Activated naive CD4-positive, alpha-beta T cell treated with anti-CD3 and anti-CD28 coated beads, Interleukin-2, amount 10 ng/mL, durations not matched to agents 7 days and 5 days (primary cell): ENCODE data around the gene CAB39.

Experiments used
- CTCF ChIA-PET: fragments of 350-600 bp; sonication (Branson Sonifier 250); formaldehyde crosslinking; loops from one replicate; lab custom pipeline; 2021; ENCODE audit warnings: antibody characterized with exemption; lab: Charles Lee
- DNase-seq: peaks from one replicate; pipeline ENCODE4 v3.0.0-alpha.2; 2020
- H3K27ac Mint-ChIP-seq: one replicate; pipeline ENCODE4 v1.8.0; 2021; ENCODE audit warnings: mild to moderate bottlenecking, moderate library complexity, mixed read lengths
- H3K27me3 Mint-ChIP-seq: one replicate; pipeline ENCODE4 v1.8.0; 2021; ENCODE audit warnings: mild to moderate bottlenecking, mixed read lengths
- H3K36me3 Mint-ChIP-seq: one replicate; pipeline ENCODE4 v1.8.0; 2021; ENCODE audit warnings: mixed read lengths
- H3K4me1 Mint-ChIP-seq: one replicate; pipeline ENCODE4 v1.8.0; 2021; ENCODE audit warnings: mixed read lengths
- H3K4me3 Mint-ChIP-seq: one replicate; pipeline ENCODE4 v1.8.0; 2021; ENCODE audit warnings: mild to moderate bottlenecking, moderate library complexity, mixed read lengths
- H3K9me3 Mint-ChIP-seq: one replicate; pipeline ENCODE4 v1.8.0; 2021; ENCODE audit warnings: mixed read lengths

The CAB39 gene

GRCh38 chr2:230674966-230675672 lies 37.5 kb upstream of the CAB39 start:
- Mint-ChIP-seq H3K27ac (no peak overlapping the region), H3K4me1 (peaks cover 76% of the 10 kb centered on the region), H3K9me3 (peaks cover 19% of the 10 kb centered on the region), H3K4me3 (no peak overlapping the region), H3K27me3 (no peaks in the 10 kb centered on the region), H3K36me3 (peaks cover 23% of the 10 kb centered on the region)
- CTCF ChIA-PET: interaction anchor here (1.2 kb wide), 2 partner anchors 124 to 149 kb away, joined by 3 to 4 read pairs; no protein-coding TSS in a partner anchor
- DNase-seq: no peak

GRCh38 chr2:230676546-230676945 lies 36.1 kb upstream of the CAB39 start:
- no peak for DNase-seq
- Mint-ChIP-seq H3K4me1 (peaks cover 77% of the 10 kb centered on the region), H3K27me3 (no peaks in the 10 kb centered on the region), H3K27ac (peak overlapping the region; percentile 20), H3K9me3 (peaks cover 27% of the 10 kb centered on the region), H3K36me3 (peaks cover 23% of the 10 kb centered on the region), H3K4me3 (no peak overlapping the region)
- CTCF ChIA-PET: interaction anchor here (0.7 to 2.6 kb wide), 4 partner anchors 8 to 122 kb away, joined by 3 to 14 read pairs (median 4); no protein-coding TSS in a partner anchor

- no peaks in the 10 kb centered on the region for H3K27me3 Mint-ChIP-seq
- H3K4me3 Mint-ChIP-seq: no peak overlapping the region
- peaks cover 79% of the 10 kb centered on the region for H3K4me1 Mint-ChIP-seq
- CTCF ChIA-PET: interaction anchor here (0.7 to 2.6 kb wide), 4 partner anchors 9 to 121 kb away, joined by 3 to 14 read pairs (median 6); no protein-coding TSS in a partner anchor
- H3K36me3 Mint-ChIP-seq: peaks cover 23% of the 10 kb centered on the region
- peaks cover 29% of the 10 kb centered on the region for H3K9me3 Mint-ChIP-seq
- peak overlapping the region; percentile 91 for H3K27ac Mint-ChIP-seq
- no peak for DNase-seq
Observed at GRCh38 chr2:230677201-230677946, 35.3 kb upstream of the CAB39 start.

- peaks cover 32% of the 10 kb centered on the region for H3K9me3 Mint-ChIP-seq
- CTCF ChIA-PET: interaction anchor here (1.0 to 2.6 kb wide), 6 partner anchors 10 to 120 kb away, joined by 3 to 14 read pairs (median 4); partner anchors contain the start of gene CAB39
Observed at GRCh38 chr2:230678018-230678417, 34.6 kb upstream of the CAB39 start.

GRCh38 chr2:230678451-230678850 lies 34.2 kb upstream of the CAB39 start:
- H3K4me1 Mint-ChIP-seq: peaks cover 80% of the 10 kb centered on the region
- no peaks in the 10 kb centered on the region for H3K27me3 Mint-ChIP-seq
- peak overlapping the region; percentile 91 for H3K27ac Mint-ChIP-seq
- H3K36me3 Mint-ChIP-seq: peaks cover 23% of the 10 kb centered on the region
- H3K4me3 Mint-ChIP-seq: no peak overlapping the region
- CTCF ChIA-PET: interaction anchor here (1.0 to 2.6 kb wide), 7 partner anchors 10 to 120 kb away, joined by 3 to 14 read pairs (median 4); partner anchors contain the start of gene CAB39
- DNase-seq: peak; percentile 46
- H3K9me3 Mint-ChIP-seq: peaks cover 33% of the 10 kb centered on the region

More at GRCh38 chr2:230678018-230678417, 34.6 kb upstream of the CAB39 start:
- no peak for DNase-seq
- Mint-ChIP-seq H3K27me3 (no peaks in the 10 kb centered on the region), H3K36me3 (peaks cover 23% of the 10 kb centered on the region), H3K4me3 (no peak overlapping the region), H3K4me1 (peaks cover 80% of the 10 kb centered on the region), H3K27ac (peak overlapping the region; percentile 91)

GRCh38 chr2:230680463-230681170 lies 32.0 kb upstream of the CAB39 start:
- Mint-ChIP-seq H3K4me3 (no peak overlapping the region), H3K9me3 (peaks cover 33% of the 10 kb centered on the region), H3K4me1 (peaks cover 74% of the 10 kb centered on the region), H3K27ac (no peak overlapping the region), H3K36me3 (peaks cover 26% of the 10 kb centered on the region), H3K27me3 (no peaks in the 10 kb centered on the region)
- CTCF ChIA-PET: interaction anchor here (0.8 to 1.8 kb wide), 3 partner anchors 12 to 19 kb away, joined by 3 to 4 read pairs (median 3); no protein-coding TSS in a partner anchor
- DNase-seq: no peak

- Mint-ChIP-seq H3K27me3 (no peaks in the 10 kb centered on the region), H3K4me3 (no peak overlapping the region), H3K27ac (no peak overlapping the region), H3K9me3 (peaks cover 33% of the 10 kb centered on the region), H3K4me1 (peaks cover 71% of the 10 kb centered on the region), H3K36me3 (peaks cover 26% of the 10 kb centered on the region)
- DNase-seq: no peak
- CTCF ChIA-PET: interaction anchor here (1.2 kb wide), 1 partner anchor 11 kb away, joined by 3 read pairs; no protein-coding TSS in a partner anchor
Observed at GRCh38 chr2:230681171-230681545, 31.5 kb upstream of the CAB39 start.

GRCh38 chr2:230682546-230682945 lies 30.1 kb upstream of the CAB39 start:
- peaks cover 29% of the 10 kb centered on the region for H3K9me3 Mint-ChIP-seq
- peaks cover 4% of the 10 kb centered on the region for H3K27me3 Mint-ChIP-seq
- DNase-seq: no peak
- no peak overlapping the region for H3K4me3 Mint-ChIP-seq
- no peak overlapping the region for H3K27ac Mint-ChIP-seq
- CTCF ChIA-PET: interaction anchor here (1.8 kb wide), 1 partner anchor 23 kb away, joined by 3 read pairs; no protein-coding TSS in a partner anchor
- peaks cover 64% of the 10 kb centered on the region for H3K4me1 Mint-ChIP-seq
- H3K36me3 Mint-ChIP-seq: peaks cover 17% of the 10 kb centered on the region

GRCh38 chr2:230684270-230685168 lies 28.1 kb upstream of the CAB39 start:
- H3K4me1 Mint-ChIP-seq: peaks cover 46% of the 10 kb centered on the region
- peaks cover 16% of the 10 kb centered on the region for H3K9me3 Mint-ChIP-seq
- CTCF ChIA-PET: interaction anchor here (1.0 kb wide), 1 partner anchor 29 kb away, joined by 3 read pairs; no protein-coding TSS in a partner anchor
- DNase-seq: no peak
- H3K36me3 Mint-ChIP-seq: peaks cover 4% of the 10 kb centered on the region
- H3K27ac Mint-ChIP-seq: no peak overlapping the region
- no peak overlapping the region for H3K4me3 Mint-ChIP-seq
- H3K27me3 Mint-ChIP-seq: peaks cover 5% of the 10 kb centered on the region

GRCh38 chr2:230685178-230685577 lies 27.5 kb upstream of the CAB39 start:
- H3K27ac Mint-ChIP-seq: no peak overlapping the region
- peaks cover 5% of the 10 kb centered on the region for H3K27me3 Mint-ChIP-seq
- CTCF ChIA-PET: interaction anchor here (1.0 kb wide), 1 partner anchor 29 kb away, joined by 3 read pairs; no protein-coding TSS in a partner anchor
- H3K4me3 Mint-ChIP-seq: no peak overlapping the region
- peaks cover 3% of the 10 kb centered on the region for H3K36me3 Mint-ChIP-seq
- peaks cover 39% of the 10 kb centered on the region for H3K4me1 Mint-ChIP-seq
- peaks cover 14% of the 10 kb centered on the region for H3K9me3 Mint-ChIP-seq
- DNase-seq: no peak

GRCh38 chr2:230687498-230687897 lies 25.1 kb upstream of the CAB39 start:
- Mint-ChIP-seq H3K9me3 (peaks cover 6% of the 10 kb centered on the region), H3K27ac (no peak overlapping the region), H3K4me1 (peaks cover 22% of the 10 kb centered on the region), H3K4me3 (no peak overlapping the region), H3K27me3 (peaks cover 5% of the 10 kb centered on the region), H3K36me3 (peaks cover 3% of the 10 kb centered on the region)
- no peak for DNase-seq
- CTCF ChIA-PET: no interaction called here

GRCh38 chr2:230688490-230688889 lies 24.2 kb upstream of the CAB39 start:
- peaks cover 3% of the 10 kb centered on the region for H3K36me3 Mint-ChIP-seq
- peaks cover 5% of the 10 kb centered on the region for H3K27me3 Mint-ChIP-seq
- CTCF ChIA-PET: no interaction called here

GRCh38 chr2:230690439-230690838 lies 22.2 kb upstream of the CAB39 start:
- CTCF ChIA-PET: interaction anchor here (1.5 kb wide), 1 partner anchor 21 kb away, joined by 6 read pairs; the partner anchor contains the start of gene CAB39
- Mint-ChIP-seq H3K9me3 (peaks cover 2% of the 10 kb centered on the region), H3K36me3 (peaks cover 3% of the 10 kb centered on the region), H3K4me1 (peaks cover 23% of the 10 kb centered on the region), H3K4me3 (no peak overlapping the region), H3K27ac (no peak overlapping the region), H3K27me3 (peaks cover 5% of the 10 kb centered on the region)
- no peak for DNase-seq

More at GRCh38 chr2:230688490-230688889, 24.2 kb upstream of the CAB39 start:
- Mint-ChIP-seq H3K9me3 (peaks cover 2% of the 10 kb centered on the region), H3K27ac (no peak overlapping the region), H3K4me3 (no peak overlapping the region), H3K4me1 (peaks cover 26% of the 10 kb centered on the region)
- DNase-seq: no peak
